Measurements from ENCODE around the gene CXCR5.

Gene CXCR5

DNA sequence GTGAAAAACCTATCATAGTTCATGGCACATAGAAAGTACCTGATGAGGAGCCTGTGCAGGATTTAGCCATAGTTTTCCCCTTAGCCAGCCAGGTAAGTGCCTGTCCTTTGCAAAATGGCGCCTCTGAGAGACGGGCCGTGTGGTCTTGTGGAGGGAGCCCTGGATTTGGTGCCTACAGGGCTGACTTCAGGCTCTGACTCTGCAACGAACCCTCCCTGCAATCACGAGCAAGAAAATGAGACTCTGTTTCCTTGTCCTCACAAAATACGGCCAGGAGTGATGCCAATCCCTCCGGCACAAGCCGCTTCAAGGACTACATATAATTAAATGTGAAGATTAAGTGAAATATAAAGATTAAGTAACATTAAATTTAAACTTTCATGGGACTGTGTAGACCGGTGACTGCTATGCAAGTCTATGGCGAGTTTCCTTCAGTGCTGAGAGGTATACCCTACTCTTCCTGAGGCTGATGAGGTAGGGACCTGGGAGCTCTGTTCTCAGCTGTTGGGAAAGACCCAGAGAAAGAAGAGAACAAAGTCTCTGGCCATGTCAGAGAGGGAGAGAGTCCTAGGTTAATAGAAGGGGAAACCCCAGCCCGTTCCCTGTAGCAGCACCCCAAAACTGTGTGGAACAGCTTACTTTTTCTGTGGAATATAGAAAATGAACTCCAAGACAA, 6.1 kb upstream of the CXCR5 start:
- no peak for DNase-seq

GRCh38 chr11:118878163-118878563, 5.5 kb upstream of the CXCR5 start:
- DNase-seq: no peak

GRCh38 chr11:118881228-118881627, 2.5 kb upstream of the CXCR5 start:
- DNase-seq: no peak

DNA sequence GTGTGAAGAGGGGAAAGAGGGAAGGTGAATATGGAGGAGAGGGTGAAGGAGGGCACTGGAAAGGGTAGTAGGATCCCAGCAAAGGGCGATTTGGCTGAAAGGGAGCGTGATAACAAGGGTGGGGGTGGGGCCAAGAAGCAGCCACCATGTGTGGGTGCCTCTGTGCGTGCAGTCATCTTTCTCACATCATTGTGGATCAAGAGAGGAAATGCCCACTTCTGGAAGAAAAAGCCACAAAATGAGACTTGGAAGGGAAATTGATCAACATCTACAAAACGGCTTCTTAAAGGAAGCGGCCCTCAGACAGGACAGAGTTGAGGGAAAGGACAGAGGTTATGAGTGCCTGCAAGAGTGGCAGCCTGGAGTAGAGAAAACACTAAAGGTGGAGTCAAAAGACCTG, 1.2 kb upstream of the CXCR5 start:
- DNase-seq: no peak

DNA sequence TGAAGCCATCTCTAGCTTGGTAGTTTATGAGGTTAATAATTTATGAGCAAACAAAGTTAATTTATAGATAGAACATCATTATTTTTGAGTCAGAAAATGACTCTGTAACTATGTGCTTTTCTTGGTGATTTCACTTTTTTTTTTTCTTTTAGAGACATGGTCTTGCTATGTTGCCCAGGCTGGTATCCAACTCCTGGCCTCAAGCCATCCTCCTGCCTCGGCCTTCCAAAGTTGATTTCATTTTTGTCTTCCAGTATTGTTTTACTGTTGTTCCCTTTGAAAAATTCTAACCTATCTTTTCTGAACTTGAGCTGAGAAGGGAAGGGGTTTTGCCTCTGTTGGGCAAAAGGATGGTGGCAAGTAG, 706 bp upstream of the CXCR5 start:
- DNase-seq: no peak

DNA sequence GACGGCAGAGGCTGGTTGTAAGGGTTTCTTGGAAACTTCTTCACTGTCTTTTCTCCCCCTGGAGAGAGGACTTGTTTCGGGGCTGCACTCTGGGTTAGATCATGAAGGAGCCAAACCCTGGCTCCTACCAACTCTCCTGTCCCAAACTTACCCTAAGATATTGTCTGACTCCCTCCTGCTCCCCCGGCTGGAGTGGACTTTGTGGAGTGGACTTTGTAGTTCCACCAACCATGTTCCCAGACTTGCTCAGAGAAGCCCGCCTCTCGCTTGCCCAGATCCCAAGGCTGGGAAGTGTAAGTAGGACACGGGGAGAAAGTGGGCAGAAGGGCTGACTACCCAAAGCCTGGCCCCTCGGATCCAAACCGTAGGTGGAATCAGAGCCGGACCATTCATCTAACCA, 1.2 kb downstream of the CXCR5 start:
- no peak for DNase-seq

DNA sequence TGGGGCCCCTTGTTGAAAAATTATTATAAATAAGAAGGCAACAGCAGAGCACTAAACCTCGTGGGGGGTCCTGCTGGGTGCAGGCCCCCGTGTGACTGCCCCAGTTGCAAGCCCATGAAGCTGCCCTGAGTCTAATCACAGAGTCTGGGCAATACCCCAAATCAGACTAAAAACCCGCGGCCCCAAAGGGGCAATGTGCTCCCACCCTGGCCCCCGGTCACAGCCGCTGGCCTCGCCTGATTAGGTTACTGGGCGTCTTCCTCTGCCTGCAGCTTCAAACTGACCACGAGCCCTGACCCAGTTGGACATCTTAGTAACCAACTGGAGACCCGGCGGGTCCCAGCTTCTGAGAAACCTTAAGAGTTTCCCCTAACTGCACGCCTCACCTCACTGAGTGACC, 1.6 kb downstream of the CXCR5 start:
- no peak for DNase-seq

DNA sequence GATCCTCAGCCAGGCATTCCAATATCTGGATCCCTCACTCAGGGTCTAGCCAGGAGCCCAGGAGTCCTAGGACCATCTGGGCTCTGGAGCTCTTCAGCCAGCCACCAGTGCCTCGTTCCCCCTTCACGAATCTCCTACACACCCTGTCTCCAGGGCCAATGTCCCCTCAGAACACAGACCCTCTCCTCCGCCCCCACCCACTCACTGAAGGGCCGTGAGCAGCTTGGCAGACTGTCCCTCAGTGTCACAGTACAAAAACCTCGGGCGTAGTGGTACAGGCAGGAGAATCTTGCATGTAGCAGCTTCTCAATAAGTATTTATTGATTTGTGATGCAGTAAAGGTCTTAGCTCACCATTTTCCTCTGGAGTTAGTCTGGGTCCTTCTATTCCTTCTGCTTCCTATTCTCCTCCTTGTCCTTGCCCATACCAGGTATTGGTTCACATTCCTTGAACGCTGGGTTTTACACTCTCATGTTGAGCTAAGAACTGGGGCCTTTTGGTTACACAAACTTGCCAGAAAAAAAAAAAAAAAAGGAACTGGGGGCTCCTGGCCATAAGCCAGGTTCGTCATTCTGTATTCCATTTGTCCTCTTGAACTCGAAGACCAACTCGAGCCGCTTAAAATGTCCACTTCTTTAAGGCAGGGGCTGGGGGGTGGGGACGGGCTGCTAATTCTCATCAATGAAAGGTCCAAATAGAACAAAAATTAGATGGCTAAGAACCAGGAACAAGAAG, 2.3 kb downstream of the CXCR5 start:
- DNase-seq: no peak

DNA sequence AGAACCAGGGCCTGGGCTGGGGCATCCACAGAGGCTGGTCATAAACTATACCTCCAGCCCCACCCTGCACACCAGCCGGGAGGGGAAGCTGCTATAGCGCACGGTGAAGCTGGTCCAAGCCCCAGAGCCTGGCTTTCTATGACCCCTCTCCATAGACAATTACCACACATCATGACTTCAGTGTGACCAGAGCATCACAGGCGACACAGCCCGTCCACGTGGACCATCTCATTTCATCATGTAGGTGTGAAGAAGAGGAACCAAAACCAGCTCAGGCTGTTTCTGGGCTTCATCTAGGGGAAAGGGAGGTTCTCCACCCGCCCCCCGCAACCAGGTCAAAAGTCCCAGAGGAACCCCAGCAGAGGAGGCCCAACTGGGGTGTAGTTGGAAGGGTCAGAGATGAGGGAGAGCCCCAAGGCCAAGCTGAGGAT, 3.0 kb downstream of the CXCR5 start:
- no peak for DNase-seq

- no peak for DNase-seq
Measured at GRCh38 chr11:118887206-118887605, 3.5 kb downstream of the CXCR5 start.

DNA sequence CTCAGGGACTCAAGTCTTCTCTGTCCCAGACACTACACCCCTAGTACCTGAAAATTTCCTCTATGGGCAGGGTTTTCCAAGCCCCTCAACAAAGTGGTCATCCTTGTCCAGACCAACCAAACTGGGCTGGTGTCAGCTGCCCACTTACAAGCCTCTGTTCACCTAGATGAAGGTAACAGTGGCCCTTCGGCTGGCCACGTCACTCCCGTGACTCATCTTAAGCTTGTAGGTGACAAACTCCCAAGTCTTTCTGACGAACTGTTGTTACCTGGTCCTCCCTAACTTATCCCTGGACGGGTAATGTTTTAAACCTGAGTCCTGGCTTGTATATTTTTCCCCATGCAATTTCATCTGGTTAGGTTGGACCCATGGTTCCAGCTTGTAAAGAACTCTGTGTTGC, 4.7 kb downstream of the CXCR5 start:
- DNase-seq: no peak

DNA sequence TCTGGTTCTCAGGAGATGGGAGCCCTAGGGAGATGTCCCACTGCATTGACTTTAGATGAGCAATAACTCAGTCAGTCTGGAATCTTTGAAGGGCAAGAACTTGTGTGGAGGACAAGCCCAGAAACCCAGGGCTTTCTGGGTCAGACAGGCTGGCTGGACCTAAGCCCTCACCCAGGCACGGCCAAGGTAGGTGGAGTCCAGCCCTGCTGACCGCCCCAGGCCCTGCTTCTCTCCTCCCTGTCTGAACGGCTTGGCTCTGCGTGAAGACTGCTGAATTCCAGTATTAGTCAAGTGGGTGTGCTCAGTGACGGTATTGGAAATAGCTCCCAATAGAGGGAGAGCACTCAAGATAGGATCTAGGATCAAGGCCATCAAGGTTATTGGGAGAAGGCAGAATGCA, 6.1 kb downstream of the CXCR5 start:
- no peak for DNase-seq

DNA sequence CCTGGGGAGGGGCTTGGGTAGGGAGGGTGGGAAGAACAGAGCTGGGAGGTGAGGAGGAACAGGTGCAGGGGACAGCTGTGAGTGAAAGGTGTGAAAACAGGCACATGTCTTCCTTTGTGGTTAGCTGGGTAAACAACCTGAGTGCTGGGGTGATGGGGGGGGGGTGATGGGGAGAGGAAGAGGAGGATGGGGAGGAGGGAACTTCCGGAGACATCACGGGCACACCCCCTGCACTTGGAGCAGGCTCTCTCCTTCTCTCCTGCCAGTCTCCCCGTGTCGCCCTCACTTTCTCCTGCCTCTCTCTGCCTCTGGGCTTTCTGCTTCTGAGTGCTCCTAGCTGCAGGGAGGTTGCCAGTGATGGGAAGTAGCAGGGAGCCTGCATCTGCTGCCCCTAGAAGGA, 8.8 kb downstream of the CXCR5 start:
- no peak for DNase-seq

DNA sequence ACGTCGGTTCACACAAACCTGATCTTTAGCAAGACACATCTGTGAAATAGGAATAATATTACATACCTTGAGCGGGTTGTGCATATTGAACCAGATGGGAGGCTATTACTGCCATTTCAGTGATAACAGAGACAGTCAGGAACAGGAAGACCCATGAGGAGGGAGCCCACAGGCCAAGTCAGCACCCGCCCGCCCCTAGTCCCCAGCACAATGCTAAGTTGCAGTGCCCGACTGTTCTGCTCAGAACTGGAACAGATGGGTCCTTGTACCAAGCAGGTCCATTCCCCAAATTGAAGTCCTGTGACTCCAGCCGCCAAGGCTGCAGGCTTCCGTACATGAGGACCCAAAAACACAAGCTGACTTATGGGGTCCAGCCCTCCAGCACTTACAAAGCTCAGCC, 9.3 kb downstream of the CXCR5 start:
- no peak for DNase-seq

DNA sequence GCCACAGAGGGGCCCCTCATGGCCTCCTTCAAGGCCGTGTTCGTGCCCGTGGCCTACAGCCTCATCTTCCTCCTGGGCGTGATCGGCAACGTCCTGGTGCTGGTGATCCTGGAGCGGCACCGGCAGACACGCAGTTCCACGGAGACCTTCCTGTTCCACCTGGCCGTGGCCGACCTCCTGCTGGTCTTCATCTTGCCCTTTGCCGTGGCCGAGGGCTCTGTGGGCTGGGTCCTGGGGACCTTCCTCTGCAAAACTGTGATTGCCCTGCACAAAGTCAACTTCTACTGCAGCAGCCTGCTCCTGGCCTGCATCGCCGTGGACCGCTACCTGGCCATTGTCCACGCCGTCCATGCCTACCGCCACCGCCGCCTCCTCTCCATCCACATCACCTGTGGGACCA, 10.0 kb downstream of the CXCR5 start:
- no peak for DNase-seq

GRCh38 chr11:118894192-118894591, 10.5 kb downstream of the CXCR5 start:
- DNase-seq: no peak

GRCh38 chr11:118895093-118896039, 11.7 kb downstream of the CXCR5 start:
- peak; percentile 48 for DNase-seq

- no peak for DNase-seq
Measured at GRCh38 chr11:118896472-118896913, 12.8 kb downstream of the CXCR5 start.

DNA sequence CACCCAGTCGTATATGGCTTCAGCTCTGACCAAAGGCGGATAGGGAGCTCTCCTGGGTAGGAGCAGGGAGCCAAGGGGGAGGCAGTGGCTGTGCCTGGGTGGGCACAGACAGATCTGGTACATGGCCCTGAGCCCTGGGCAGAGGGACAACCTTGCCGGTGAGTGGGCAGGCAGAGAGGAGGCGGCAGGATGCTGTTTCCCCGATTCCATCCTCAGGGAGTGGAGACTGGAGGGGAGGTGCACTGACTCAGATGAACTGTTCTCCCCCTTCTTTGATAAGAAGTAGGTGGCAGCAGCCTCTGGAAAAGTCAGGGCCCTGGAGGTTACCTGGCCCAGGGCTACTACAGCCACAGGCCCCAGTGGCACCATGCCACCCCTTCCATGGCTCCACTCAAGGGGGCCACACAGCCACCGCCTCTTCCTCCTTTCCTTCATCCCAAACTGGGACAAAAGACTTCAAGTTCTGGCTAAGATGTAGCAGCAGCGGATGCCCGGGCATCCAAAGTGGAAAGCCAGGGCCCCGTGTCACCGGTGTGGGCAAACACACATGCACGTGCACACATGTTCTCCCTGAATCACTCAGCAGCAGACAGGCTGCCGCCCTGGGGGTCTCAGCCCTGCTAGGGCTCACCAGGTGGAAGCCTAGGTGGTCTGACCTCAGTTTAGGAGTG, 13.4 kb downstream of the CXCR5 start:
- DNase-seq: no peak

- no peak for DNase-seq
Measured at GRCh38 chr11:118897721-118898310, 14.1 kb downstream of the CXCR5 start.

- no peak for DNase-seq
Measured at GRCh38 chr11:118898400-118899295, 15.0 kb downstream of the CXCR5 start.
